Stimulated activated CD8-positive, alpha-beta memory T cell treated with anti-CD3 and anti-CD28 coated beads, Interleukin-12 subunit alpha, Interleukin-12 subunit beta, amount 100 ng/mL, for 24 hours (primary cell): ENCODE measurements around the gene RNF4.
A peak's percentile ranks its signal among the peaks of the same experiment; 100 is the strongest.
"Not testable (repeated sequence)": the region's sequence is repeated elsewhere in the genome, so short reads cannot be mapped to it uniquely, and the experiment has no call there.

ENCODE experiments used
- DNase-seq: peaks from one replicate; pipeline ENCODE4 v3.0.0-alpha.2; 2020; ENCODE audit errors: extremely low read depth

RNF4 gene

GRCh38 chr4:2468456-2469191 is at the start of gene RNF4:
Gene RNF4 (plus strand): TSS chr4:2469106. CDS start chr4:2490494, 21,388 bp downstream.
- DNase-seq, result peak; percentile 88

GRCh38 chr4:2419814-2420213 is 49.1 kb upstream of the RNF4 start:
- DNase-seq, result no peak

DNA sequence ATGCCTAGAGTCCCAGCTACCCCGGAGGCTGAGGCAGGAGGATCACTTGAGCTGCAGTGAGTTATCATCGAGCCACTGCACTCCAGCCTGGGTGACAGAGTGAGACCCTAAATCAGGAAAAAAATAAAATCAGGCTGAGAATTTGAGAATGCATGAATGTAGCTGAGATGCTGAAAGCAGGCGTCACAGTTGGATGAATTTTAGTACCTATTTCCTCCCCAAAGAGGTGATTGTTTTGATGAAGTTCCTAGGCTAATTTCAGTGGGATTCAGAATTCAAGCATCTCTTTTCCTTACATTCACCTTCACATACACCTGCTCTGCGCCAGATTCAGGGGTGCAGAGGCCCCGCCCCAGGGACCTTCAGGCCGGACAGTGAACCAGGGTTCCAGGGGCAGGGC is 47.0 kb upstream of the RNF4 start:
- DNase-seq, result no peak

GRCh38 chr4:2423066-2423465 is 45.8 kb upstream of the RNF4 start:
- DNase-seq, result no peak

GRCh38 chr4:2423695-2424094 is 45.2 kb upstream of the RNF4 start:
- no peak for DNase-seq

DNA sequence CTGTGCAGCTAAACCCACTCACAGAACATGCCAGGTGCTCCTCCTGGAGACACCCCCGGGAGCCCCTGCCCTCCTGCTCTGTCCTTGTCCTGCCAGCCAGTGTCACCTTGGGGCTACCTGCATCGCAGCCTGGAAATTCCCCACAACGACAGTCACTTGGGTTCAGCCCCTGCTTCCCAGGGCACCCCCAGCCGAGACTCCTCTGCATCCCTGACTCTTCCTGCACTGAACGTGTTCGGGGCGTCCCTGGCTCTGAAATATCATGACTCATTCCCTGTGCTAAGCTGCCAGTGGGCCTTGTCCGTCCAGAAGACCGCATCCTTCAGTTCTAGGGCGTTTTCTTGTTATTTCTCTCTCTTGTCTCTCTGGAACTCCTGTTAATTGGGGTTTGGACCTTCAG is 44.3 kb upstream of the RNF4 start:
- no peak for DNase-seq

- DNase-seq, result no peak
Observed at GRCh38 chr4:2425386-2426068, 43.4 kb upstream of the RNF4 start.

DNA sequence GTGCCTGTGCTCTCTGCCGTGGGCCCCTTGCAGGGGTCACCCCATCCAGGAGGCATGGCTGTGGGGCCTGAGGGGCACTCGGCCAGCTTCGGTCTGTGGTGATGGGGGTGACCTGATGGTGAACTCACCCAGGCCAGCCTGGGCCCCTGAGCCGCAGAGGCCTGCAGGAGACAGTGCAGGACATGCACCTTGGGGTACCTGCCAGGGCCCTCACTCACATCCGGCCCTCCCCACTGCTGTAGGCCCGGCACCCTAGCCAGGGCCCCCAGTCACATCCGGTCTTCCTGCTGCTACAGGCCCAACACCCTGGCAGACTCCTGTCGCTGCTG is 42.9 kb upstream of the RNF4 start:
- no peak for DNase-seq

DNA sequence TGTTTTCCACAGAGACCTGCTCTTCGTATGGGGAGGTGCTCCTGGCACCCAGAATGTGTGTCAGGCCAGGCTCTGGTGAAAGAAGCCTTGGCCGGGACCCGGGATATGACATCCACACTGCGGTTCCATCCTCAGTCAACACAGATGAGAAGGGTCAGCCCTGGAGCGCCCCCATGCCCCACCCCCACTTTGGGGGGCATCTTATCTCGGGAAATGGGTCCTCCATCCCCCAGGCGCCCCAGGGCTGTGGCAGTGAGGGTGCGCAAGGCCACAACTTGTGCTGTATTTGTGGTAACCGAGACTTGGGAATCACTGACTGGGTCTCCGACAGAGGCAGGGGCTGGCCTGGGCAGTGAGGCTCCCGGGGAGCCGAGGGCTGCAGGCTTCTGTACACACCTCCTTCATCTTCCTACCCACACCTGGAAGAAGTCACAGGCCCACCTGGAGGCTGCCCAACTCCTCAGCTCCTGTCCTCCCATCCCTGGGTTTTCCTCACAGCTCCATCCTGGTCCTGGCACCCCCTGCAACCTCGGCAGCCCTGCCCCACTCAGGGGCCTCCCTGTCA is 42.1 kb upstream of the RNF4 start:
- DNase-seq, result no peak

GRCh38 chr4:2427383-2428334 is 41.2 kb upstream of the RNF4 start:
- DNase-seq, result no peak

DNA sequence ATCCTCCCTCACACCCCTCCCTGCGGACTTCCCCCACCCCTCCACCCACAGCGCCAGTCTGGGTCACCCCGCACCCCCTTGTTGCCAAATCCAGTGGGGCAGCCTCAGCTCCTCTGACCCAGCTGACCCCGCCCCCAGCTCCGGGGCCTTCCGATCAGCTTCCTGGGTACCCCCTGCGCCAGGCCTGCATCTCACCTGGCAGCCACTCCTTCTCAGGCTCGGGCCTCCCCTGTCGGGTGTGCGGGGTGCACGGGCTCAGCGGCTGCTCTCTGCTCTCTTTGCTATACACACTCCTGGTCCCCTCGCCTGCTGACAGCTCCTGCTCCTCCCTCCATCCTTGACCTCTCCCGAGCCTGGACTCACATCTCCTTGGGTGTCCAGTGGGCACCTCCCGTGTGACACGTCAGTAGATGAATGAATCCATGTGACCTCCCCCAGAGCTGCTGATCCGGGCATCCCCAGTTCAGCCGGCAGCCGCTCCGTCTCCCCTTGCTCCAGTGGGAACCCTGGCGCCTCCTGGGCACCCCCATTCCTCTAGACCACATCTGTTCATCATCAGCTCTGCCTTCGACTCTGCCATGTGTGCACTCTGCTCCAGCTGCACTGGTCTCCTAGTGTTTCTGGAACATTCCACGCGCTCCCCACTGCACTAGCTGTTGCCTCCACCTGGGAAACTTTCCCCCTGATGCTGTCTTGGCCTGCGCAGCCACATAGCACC is 40.3 kb upstream of the RNF4 start:
- DNase-seq, result no peak

- DNase-seq, result not testable (repeated sequence)
Observed at GRCh38 chr4:2429945-2430757, 38.8 kb upstream of the RNF4 start.

DNA sequence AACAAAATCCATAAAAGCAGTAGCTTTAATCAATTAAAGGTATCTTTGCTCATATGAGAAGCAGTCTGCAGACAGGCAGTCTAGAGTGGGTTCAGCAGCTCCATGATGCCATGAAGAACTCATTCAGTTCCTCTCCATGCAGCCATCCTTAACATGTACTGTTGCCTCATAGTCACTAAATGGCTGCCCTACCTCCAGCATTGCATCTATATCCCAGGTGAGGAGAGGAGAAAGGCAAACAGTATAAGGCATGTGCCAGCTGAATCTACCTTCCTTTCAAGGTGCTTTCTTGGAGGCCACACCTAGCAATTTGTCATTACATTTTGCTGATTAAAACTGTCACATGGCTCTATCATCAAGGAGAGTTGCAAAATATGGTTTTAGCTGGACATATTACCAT is 36.9 kb upstream of the RNF4 start:
- DNase-seq, result no peak

- no peak for DNase-seq
Observed at GRCh38 chr4:2432991-2433530, 35.8 kb upstream of the RNF4 start.

- DNase-seq, result no peak
Observed at GRCh38 chr4:2433609-2434350, 35.1 kb upstream of the RNF4 start.

- DNase-seq, result no peak
Observed at GRCh38 chr4:2434420-2434819, 34.5 kb upstream of the RNF4 start.

DNA sequence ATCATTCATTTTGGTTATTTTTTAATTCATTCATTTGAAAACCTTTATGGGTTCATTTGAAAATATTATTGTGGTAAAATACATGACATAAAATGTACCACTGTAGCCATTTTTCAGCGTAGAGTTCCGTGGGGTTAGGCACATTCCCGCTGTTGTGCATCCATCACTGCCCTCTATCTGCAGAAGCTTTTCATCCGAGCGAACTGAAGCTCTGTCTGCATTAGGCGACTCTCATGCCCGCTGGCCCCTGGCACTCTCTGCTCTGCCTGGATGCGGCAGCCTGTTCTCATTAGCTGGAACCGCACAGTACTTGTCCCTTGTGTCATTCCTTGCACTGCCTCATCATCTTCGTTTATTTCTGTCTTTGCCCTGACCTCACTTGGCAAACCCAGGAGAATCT is 32.6 kb upstream of the RNF4 start:
- DNase-seq, result no peak

DNA sequence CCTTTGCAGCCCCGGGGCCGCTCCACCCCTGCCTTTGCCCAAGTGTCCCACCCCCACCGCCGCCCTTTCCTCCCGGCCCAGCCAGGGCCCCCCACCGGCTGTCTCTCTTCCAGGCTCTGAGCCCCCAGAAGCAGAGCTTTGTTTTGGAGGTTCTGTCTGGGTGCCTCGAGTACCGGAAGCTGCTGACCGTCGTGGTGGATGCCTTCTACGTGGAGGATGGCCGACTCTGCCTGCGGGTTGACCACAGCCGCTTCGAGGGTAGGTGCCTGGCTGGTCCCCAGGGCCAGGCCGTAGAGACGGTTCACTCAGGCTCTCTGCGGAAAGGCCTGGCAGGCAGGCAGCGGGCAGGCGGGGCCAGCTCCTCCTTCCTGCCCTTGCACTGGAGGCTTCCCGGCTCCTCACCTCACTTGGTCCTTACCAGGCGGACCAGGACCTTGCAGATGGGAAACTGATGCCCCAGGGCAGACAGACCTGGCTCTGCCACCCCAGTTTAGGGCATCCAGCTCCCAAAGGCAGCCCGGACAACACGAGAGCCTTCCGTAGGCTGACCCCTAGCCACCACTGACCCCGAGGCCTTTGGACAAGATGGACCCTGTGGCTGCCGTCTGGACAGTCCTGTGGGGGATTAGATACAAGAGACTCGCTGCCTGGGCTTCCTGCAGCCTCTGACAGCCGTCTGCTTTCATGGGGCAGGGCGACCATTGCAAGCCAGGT is 32.0 kb upstream of the RNF4 start:
- no peak for DNase-seq
